22Rv1 (cell line): Measurements from ENCODE around the gene MTFR2.
"Not testable (repeated sequence)": the region's sequence is repeated elsewhere in the genome, so short reads cannot be mapped to it uniquely, and the experiment has no call there.

ENCODE experiments used
- ZFX ChIP-seq: fragments of 450-650 bp; IDR thresholded peaks from 2 replicates; pipeline ENCODE4 v1.6.1; 2017; ENCODE audit warnings: antibody characterized with exemption, borderline replicate concordance
- TF ChIP-seq, protein P1 (sequence below): fragments of 450-650 bp; IDR thresholded peaks from 2 replicates; pipeline ENCODE4 v1.5.1; 2017; ENCODE audit warnings: mild to moderate bottlenecking

DNA sequence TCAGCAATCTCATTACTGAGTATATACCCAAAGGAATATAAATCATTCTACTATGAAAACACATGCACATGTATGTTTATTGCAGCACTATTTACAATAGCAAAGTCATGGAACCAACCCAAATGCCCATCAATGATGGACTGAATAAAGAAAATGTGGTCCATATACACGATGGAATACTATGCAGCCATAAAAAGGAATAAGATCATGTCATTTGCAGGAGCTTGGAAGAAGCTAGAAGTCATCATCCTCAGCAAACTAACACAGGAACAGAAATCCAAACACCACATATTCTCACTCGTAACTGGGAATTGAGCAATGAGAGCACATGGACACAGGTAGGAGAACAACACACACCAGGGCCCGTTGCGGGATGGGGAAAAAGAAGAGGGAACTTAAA lies 25.1 kb downstream of the MTFR2 start:
- TF ChIP-seq, protein P1, sequence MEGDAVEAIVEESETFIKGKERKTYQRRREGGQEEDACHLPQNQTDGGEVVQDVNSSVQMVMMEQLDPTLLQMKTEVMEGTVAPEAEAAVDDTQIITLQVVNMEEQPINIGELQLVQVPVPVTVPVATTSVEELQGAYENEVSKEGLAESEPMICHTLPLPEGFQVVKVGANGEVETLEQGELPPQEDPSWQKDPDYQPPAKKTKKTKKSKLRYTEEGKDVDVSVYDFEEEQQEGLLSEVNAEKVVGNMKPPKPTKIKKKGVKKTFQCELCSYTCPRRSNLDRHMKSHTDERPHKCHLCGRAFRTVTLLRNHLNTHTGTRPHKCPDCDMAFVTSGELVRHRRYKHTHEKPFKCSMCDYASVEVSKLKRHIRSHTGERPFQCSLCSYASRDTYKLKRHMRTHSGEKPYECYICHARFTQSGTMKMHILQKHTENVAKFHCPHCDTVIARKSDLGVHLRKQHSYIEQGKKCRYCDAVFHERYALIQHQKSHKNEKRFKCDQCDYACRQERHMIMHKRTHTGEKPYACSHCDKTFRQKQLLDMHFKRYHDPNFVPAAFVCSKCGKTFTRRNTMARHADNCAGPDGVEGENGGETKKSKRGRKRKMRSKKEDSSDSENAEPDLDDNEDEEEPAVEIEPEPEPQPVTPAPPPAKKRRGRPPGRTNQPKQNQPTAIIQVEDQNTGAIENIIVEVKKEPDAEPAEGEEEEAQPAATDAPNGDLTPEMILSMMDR: not testable (repeated sequence)
- TF ChIP-seq ZFX: not testable (repeated sequence)
